Natural killer cell treated with Interleukin-12 subunit alpha and Interleukin-12 subunit beta and Interleukin-15 and Interleukin-18, amount 100 ng/mL, for 72 hours (primary cell): ENCODE results near the gene MYO7A. TPM values are rescaled to one million over a fixed set of nuclear protein-coding genes. Genes with fewer than 3 reads are reported as not detected.
"Not testable (repeated sequence)": the region's sequence is repeated elsewhere in the genome, so short reads cannot be mapped to it uniquely, and the experiment has no call there.

Source experiments
- ATAC-seq, 2 donors: fragments of 150-1000 bp; cut with Tn5 transposase in 1 of 2; sonication (Bioruptor Pico), chemical (Tn5 transposase) in 1 of 2; 2 replicates each; pipeline ENCODE4 v1.10.0; 2021
- DNase-seq: peaks from one replicate; pipeline ENCODE4 v3.0.0; 2022; ENCODE audit warnings: low spot score
- H3K27ac Mint-ChIP-seq, 2 donors: 1 replicate in 1 of 2; 2 replicates in 1 of 2; pipeline ENCODE4 v1.8.0; 2022; ENCODE audit warnings: mixed read lengths in 2 of 2, mild to moderate bottlenecking in 1 of 2, moderate library complexity in 1 of 2
- H3K27me3 Mint-ChIP-seq, 2 donors: 1 replicate in 1 of 2; 2 replicates in 1 of 2; pipeline ENCODE4 v1.8.0; 2022; ENCODE audit warnings: mixed read lengths in 2 of 2
- H3K36me3 Mint-ChIP-seq: one replicate; pipeline ENCODE4 v1.8.0; 2022; ENCODE audit warnings: mixed read lengths
- H3K4me1 Mint-ChIP-seq, 2 donors: 1 replicate in 1 of 2; 2 replicates in 1 of 2; pipeline ENCODE4 v1.8.0; 2022; ENCODE audit warnings: low read depth in 2 of 2, mixed read lengths in 2 of 2, mild to moderate bottlenecking in 1 of 2
- H3K4me3 Mint-ChIP-seq: one replicate; pipeline ENCODE4 v1.8.0; 2022; ENCODE audit warnings: mixed read lengths
- H3K9me3 Mint-ChIP-seq: 2 replicates; pipeline ENCODE4 v1.8.0; 2022; ENCODE audit warnings: mixed read lengths
- total RNA-seq, 2 donors: library from RNA; stranded (reverse); gene quantifications; one replicate each; pipeline ENCODE4 v1.2.3, GENCODE V29; 2022

Gene MYO7A
- total RNA-seq, 2 donors from 2014 or later = 0.05 TPM; not detected in 1

DNA sequence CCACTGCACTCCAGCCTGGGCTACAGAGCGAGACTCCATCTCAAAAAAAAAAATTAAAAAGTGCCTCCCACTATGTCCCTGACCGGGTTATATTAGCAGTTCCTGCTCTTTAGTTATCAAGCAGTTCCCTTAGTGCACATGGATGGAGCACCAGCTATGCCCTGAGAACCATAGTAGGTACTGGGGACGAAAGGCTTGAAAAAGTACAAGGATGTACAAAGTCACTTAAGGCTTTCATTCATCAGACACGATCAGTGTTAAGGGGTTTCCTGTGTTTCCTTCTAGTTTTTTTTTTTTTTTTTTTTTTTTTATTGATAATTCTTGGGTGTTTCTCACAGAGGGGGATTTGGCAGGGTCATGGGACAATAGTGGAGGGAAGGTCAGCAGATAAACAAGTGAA is 30.9 kb upstream of the MYO7A start:
- not testable (repeated sequence) for H3K4me1 Mint-ChIP-seq, ATAC-seq

DNA sequence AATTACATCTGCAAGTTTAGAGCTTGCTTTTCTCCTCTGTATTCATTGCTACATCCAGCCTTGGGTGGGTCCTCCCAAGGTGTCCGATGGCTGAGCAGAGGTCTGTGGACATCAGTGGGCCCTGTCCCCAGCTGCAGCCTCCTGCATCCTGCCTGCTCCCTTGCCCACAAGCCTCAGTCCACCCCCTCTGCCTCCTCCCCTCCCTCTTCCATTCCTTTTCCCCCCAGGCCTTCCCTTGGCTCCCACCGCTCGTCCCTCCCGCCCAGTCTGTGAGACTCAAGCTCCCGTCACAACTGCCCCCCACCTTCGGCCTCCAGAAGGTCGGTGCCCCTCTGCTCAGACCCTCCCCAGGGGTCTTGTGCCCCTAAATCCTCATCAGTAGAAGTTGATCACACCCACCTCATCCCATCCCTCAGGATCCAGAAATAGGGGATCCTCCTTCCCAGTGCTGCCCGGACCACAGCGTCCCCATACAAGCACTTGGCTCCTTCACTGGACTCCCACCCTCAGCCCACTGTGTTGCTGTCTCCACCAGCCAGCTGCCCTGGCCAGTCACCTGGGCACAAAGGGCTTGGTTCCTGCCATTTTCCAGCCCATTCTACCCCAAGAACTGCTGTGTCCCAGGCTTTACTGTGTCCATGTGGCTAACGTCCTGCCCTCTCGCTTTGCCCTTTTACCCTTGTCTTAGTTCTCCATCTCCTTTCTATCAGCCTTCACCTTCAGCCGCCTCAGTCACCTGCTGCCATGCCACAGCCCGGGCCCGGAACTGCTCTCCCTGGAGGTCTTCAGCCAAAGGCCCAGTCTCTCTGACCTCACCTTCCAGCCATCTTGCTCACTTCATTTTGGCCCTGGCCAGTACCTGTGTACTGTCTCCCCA is 27.6 kb upstream of the MYO7A start:
- Mint-ChIP-seq H3K4me1 (peaks cover 0 to 5% of the 10 kb centered on the region in 2 donors), H3K27ac (no peak overlapping the region), H3K4me3 (no peak overlapping the region)

More for the DNA sequence above, 30.9 kb upstream of the MYO7A start:
- H3K27me3 Mint-ChIP-seq, H3K4me3 Mint-ChIP-seq, H3K27ac Mint-ChIP-seq, H3K9me3 Mint-ChIP-seq, H3K36me3 Mint-ChIP-seq: not testable (repeated sequence)
- DNase-seq = peak; percentile 8

DNA sequence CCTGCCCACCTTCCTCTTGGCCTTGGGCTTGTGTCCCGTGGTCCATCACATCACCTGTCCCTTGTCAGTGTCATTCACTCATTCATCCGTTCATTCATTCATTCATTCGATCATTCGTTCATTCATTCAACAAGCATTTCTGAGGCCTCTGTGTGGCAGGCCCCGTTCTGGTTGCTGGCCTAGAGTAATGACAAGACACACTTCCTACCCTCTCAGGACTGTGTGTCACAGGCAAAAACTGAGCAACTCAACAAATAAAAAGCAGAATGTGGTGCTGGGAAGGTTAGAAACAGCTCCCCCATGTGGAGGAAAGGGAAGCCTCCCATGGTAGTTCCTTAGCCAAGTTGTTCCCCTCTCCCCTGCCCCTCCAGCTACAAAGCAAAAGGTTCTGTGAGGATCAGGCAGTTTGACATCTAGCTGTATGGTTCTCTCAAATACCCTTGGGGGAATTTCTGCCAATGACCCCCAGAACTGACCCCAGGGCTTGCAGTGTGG is 27.0 kb upstream of the MYO7A start:
- Mint-ChIP-seq H3K4me3 (no peak overlapping the region), H3K36me3 (no peaks in the 10 kb centered on the region), H3K9me3 (no peaks in the 10 kb centered on the region), H3K27me3 (no peaks in the 10 kb centered on the region), H3K4me1 (peaks cover 0 to 5% of the 10 kb centered on the region in 2 donors), H3K27ac (no peak overlapping the region)
- DNase-seq (peak; percentile 18), ATAC-seq (no peak)

More for the DNA sequence above, 27.6 kb upstream of the MYO7A start:
- ATAC-seq (no peak), DNase-seq (no peak)
- no peaks in the 10 kb centered on the region for H3K27me3 Mint-ChIP-seq
- H3K9me3 Mint-ChIP-seq = no peaks in the 10 kb centered on the region
- no peaks in the 10 kb centered on the region for H3K36me3 Mint-ChIP-seq

DNA sequence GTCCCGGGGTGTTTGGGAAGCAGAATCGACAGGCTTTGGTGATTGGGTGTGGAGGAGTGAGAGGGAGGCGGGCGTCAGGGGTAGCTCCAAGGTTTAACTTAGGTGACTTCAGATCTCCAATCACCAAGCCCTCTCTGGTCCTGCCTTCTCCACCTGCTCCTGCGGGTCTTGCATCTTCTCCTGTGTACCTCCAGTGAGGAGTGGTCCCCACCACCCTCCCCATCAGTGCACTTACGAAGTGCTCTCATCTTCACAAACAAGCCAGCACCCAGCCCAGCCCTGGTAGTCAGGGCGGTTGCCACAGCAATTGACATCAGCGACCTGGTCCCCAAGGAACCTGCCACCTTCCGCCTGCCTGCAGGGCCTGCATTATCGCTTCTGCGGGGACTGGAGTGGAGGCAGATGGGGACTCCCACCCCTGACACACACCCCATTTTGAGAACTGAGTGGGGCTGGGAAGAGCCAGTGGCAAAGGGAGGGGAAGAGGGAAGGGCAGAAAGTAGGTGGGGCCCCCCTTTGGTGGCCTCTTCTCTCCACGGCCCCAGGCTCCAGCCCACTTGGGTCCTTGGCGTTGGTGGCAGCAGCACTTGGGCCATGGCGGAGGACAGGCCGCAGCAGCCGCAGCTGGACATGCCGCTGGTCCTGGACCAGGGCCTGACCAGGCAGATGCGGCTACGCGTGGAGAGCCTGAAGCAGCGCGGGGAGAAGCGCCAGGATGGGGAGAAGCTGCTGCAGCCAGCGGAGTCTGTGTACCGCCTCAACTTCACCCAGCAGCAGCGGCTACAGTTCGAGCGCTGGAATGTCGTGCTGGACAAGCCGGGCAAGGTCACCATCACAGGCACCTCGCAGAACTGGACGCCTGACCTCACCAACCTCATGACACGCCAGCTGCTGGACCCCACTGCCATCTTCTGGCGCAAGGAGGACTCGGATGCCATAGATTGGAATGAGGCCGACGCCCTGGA is 25.5 kb upstream of the MYO7A start, which contains the start of gene OMP:
OMP (plus strand) TSS at position 595 of the 965 bp plus-strand sequence; CDS start at position 595, 0 bp downstream.
- Mint-ChIP-seq H3K27me3 (no peaks in the 10 kb centered on the region), H3K36me3 (no peaks in the 10 kb centered on the region), H3K9me3 (no peaks in the 10 kb centered on the region), H3K27ac (peak within 1 kb of the TSS in 1 of 2 donors; percentile 50), H3K4me1 (peaks cover 0 to 5% of the 10 kb centered on the region in 2 donors), H3K4me3 (no peak within 1 kb of the TSS)
- ATAC-seq (peak in 1 of 2 donors; percentile 20), DNase-seq (no peak)

DNA sequence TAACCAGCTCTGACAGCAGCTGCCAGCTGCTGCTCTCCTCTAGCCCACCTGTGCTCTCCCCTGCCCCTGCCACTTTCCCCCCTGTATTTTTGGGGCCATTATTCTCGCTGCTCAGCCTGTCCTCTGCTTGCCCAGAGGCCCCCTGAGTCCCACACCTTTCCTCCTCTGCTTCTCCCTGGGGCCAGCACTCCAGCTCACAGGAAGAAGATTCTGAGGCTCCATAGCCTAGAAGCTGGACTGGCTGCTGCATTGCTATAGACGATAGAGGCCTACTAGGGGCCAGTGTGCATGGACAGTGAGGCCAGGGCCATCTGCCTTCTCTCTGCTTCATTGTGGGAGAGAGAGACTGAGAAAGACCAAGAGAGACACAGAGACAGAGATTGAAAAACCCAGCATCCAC is 24.7 kb upstream of the MYO7A start:
- no peaks in the 10 kb centered on the region for H3K36me3 Mint-ChIP-seq
- peaks cover 0 to 5% of the 10 kb centered on the region in 2 donors for H3K4me1 Mint-ChIP-seq
- no peaks in the 10 kb centered on the region for H3K9me3 Mint-ChIP-seq
- no peak overlapping the region for H3K4me3 Mint-ChIP-seq
- H3K27me3 Mint-ChIP-seq = no peaks in the 10 kb centered on the region
- no peak for ATAC-seq
- no peak for DNase-seq
- H3K27ac Mint-ChIP-seq = peak overlapping the region in 1 of 2 donors; percentile 12

DNA sequence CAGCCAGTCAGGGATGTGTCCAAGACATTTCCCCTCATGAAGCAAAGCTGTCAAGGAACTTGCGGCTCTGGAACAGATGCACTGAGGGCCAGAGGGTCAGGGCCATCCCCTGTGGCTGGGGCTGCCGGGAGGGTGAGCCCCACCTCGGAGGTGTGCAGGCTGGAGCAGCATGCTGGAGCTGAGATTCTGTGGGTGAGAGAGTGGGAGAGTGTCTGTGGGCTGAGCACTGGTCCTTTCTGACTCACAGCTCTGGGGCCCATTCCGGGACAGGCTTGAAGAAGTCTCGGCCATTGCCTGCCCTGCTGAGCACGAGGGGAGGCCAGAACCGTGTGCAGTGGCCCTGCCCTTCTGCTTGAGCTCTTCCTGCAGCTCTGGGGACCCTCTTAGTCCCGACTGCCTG is 23.3 kb upstream of the MYO7A start:
- ATAC-seq (no peak), DNase-seq (no peak)
- Mint-ChIP-seq H3K4me3 (no peak overlapping the region), H3K36me3 (no peaks in the 10 kb centered on the region), H3K9me3 (no peaks in the 10 kb centered on the region), H3K27ac (no peak overlapping the region), H3K27me3 (no peaks in the 10 kb centered on the region), H3K4me1 (peaks cover 0 to 5% of the 10 kb centered on the region in 2 donors)

DNA sequence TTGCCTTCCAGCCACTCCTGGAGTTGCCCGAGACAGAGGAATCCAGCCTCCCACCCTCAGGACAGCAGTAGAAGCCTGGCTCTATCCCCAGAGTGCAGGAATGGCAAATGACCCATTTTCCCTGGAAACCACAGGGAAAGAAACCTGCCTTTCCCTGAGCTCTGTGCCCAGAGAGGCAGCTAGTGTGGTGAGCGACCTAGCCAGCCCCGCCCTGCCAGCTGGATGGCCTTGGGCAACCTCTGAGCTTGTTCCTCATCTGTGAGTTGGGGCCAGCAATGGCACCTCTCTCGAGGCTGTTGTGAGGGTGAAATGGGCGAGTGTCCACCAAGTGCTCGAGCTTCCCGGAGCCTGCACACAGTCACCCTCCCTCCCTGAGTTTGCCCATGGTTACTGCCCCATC is 21.7 kb upstream of the MYO7A start:
- DNase-seq = no peak
- Mint-ChIP-seq H3K36me3 (no peaks in the 10 kb centered on the region), H3K27me3 (no peaks in the 10 kb centered on the region), H3K9me3 (no peaks in the 10 kb centered on the region), H3K4me3 (no peak overlapping the region), H3K4me1 (no peaks in the 10 kb centered on the region), H3K27ac (no peak overlapping the region)
- no peak for ATAC-seq

DNA sequence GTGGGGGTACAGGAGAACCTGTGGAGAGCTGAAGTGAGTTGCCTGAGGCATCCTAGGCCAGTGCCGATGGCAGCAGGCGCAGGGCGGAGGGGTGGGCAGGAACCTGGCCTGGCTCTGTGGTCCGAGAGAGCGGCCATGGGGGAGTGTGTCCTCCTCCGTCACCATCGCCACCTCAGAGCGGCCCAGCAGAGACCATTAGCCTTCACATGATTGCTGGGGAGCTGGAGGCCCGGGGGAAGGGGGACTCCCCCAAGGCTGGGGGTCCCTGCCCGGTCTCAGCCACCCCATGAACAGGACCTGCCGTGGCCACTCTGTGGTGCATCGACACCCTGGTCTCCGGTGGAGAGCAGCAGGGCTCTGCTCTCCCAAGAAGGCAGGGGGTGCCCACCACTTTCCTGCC is 21.3 kb upstream of the MYO7A start:
- no peak for DNase-seq
- no peak for ATAC-seq
- Mint-ChIP-seq H3K36me3 (no peaks in the 10 kb centered on the region), H3K27me3 (no peaks in the 10 kb centered on the region), H3K4me3 (no peak overlapping the region), H3K27ac (no peak overlapping the region), H3K9me3 (no peaks in the 10 kb centered on the region), H3K4me1 (peaks cover 0 to under 1% of the 10 kb centered on the region in 2 donors)

DNA sequence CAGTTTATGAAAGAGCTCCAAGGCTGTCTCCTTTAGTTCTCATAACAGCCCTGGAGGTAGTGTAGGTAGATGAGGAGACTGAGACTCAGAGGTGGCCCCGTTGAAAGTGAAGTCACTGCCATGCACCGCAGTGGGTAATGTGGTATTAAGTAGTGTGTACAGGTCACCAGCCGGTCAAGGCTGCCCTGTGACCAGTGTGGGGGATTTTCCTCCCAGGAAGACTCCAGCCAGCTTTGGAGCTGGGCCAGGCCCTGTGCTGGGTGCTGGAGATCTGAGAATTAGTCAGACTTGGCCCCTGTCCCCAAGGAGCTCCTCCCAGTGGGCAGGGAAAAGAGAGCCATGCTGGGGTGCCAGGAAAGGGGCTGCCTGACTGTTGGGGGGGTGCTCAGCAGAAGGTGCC is 20.1 kb upstream of the MYO7A start:
- Mint-ChIP-seq H3K9me3 (no peaks in the 10 kb centered on the region), H3K36me3 (no peaks in the 10 kb centered on the region), H3K27ac (no peak overlapping the region), H3K27me3 (no peaks in the 10 kb centered on the region), H3K4me3 (no peak overlapping the region), H3K4me1 (peaks cover 0 to 3% of the 10 kb centered on the region in 2 donors)
- ATAC-seq = no peak
- no peak for DNase-seq

DNA sequence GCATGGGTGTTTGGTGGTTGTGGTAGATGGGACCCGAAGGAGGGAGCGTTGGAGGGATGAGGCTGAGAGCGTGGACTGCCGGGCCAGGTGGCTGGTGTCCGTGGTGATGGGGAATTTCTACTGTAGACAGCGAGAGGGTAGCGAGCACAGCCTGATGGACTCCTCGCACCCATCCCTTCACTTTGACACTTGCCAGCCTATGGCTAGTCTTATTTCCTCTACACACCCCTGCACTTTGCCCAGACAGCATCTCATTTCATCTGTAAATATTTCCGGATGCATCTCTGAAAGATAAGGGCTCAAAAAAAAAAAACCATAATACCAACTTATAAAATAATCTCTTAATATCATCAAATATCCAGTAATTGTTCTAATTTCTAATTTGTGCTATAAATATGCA is 19.6 kb upstream of the MYO7A start:
- no peaks in the 10 kb centered on the region for H3K9me3 Mint-ChIP-seq

DNA sequence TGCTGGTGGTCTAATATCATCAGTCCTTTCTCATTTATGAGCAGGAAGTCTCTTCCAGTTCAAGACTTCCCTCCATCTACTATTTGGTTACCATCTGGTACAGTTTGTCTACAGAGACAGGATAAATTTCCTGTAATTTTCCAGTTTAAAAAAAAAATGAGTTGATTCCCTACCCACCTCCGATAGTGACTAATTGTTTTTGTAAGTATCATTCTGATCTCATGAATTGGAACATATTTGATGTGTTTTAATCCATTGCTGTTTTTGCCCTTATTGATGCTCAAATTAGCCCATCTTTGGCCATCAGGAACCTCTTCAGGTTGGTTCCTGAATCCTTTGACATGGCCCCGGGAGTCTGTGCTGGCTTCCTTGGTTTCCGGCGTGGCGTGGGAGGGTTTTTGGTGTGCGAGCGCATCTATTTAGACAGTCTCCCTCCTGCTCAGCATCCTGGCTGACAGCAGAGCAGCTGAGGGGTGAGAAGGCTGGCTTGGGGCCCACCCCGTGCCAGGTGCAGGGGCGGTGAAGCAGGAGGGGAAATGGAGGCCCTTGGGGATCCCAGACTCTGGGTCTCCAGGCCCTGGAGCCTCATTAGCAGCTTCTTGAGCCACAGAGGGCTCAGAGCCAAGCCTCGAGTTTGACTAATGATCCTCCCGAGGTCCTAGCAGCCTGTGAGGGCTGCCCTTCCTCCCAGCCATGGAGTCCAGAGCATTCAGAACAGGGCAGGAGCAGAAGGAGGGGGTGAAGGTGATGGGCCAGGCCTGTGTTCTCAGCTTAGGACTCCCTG is 18.6 kb upstream of the MYO7A start:
- peak overlapping the region in 1 of 2 donors; percentile 45 for H3K27ac Mint-ChIP-seq
- no peaks in the 10 kb centered on the region for H3K9me3 Mint-ChIP-seq
- DNase-seq = no peak
- no peak for ATAC-seq
- peaks cover 0 to 5% of the 10 kb centered on the region in 2 donors for H3K4me1 Mint-ChIP-seq
- no peaks in the 10 kb centered on the region for H3K27me3 Mint-ChIP-seq
- H3K36me3 Mint-ChIP-seq = no peaks in the 10 kb centered on the region
- H3K4me3 Mint-ChIP-seq = no peak overlapping the region

More for the DNA sequence above, 19.6 kb upstream of the MYO7A start:
- no peak overlapping the region for H3K27ac Mint-ChIP-seq
- H3K27me3 Mint-ChIP-seq = no peaks in the 10 kb centered on the region
- H3K4me1 Mint-ChIP-seq = peaks cover 0 to 5% of the 10 kb centered on the region in 2 donors
- H3K4me3 Mint-ChIP-seq = no peak overlapping the region
- no peak for DNase-seq
- H3K36me3 Mint-ChIP-seq = no peaks in the 10 kb centered on the region
- no peak for ATAC-seq

DNA sequence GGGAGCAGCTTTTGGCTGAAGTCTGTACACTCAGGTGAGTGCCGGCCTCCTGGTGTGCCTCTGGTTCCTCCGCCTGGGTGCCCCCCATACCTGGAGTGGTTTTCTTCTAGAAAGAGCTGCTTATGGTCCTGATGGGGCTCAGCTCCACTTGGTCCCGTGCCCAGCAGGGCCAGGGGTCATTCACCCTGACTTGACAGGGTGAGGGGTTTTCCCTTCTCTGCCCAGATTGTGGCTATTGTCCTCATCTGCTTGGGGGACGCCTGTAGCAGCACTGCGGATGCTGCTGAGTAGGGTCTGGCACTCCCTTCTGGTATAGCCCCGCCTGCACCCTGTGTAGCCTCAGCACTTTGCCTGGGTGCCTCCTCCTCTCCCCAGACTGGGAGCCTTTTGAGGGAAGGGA is 17.2 kb upstream of the MYO7A start:
- Mint-ChIP-seq H3K4me1 (peaks cover 0 to 5% of the 10 kb centered on the region in 2 donors), H3K4me3 (no peak overlapping the region), H3K9me3 (no peaks in the 10 kb centered on the region), H3K36me3 (no peaks in the 10 kb centered on the region), H3K27ac (no peak overlapping the region), H3K27me3 (no peaks in the 10 kb centered on the region)
- DNase-seq (no peak), ATAC-seq (no peak)

DNA sequence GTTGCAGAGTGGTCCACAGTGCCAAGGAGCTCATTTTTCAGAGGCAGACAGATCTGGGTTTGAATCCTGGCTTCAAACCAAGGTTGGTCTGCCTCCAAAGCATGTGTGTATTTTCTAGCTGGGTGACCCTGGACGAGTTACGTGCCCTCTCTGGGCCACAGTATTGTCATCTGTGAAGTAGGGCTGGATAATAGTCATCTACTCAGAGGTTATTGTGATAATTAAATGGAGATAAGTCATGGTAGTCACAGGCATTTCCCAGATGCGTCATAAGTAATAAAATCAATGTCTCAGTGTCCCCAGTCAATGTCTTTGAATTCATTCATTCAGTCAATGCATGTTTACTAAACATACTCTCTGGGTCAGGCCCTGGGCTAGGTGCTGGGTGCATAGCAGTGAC is 16.8 kb upstream of the MYO7A start:
- H3K9me3 Mint-ChIP-seq = no peaks in the 10 kb centered on the region
- no peak overlapping the region for H3K4me3 Mint-ChIP-seq
- H3K27ac Mint-ChIP-seq = no peak overlapping the region
- DNase-seq (no peak), ATAC-seq (no peak)
- peaks cover 0 to 5% of the 10 kb centered on the region in 2 donors for H3K4me1 Mint-ChIP-seq
- H3K36me3 Mint-ChIP-seq = no peaks in the 10 kb centered on the region
- H3K27me3 Mint-ChIP-seq = no peaks in the 10 kb centered on the region
